Neural crest cell (in vitro differentiated cells): ENCODE results near the gene STK25. TPM values are rescaled to one million over a fixed set of nuclear protein-coding genes. Genes with fewer than 3 reads are reported as not detected.
A peak's percentile ranks its signal among the peaks of the same experiment; 100 is the strongest.

ENCODE experiments used
- DNase-seq: peaks from one replicate; pipeline ENCODE4 v3.0.0; 2021; ENCODE audit warnings: low read depth, mixed read lengths, low spot score
- H3K27ac Mint-ChIP-seq: one replicate; pipeline ENCODE4 v1.8.0; 2021; ENCODE audit warnings: mild to moderate bottlenecking, mixed read lengths; ENCODE audit not compliant: unreplicated experiment
- H3K27me3 Mint-ChIP-seq: 2 replicates; pipeline ENCODE4 v1.8.0; 2021; ENCODE audit warnings: low read depth, mild to moderate bottlenecking, mixed read lengths
- H3K36me3 Mint-ChIP-seq: 2 replicates; pipeline ENCODE4 v1.8.0; 2021; ENCODE audit warnings: low read depth, mild to moderate bottlenecking, mixed read lengths
- H3K4me1 Mint-ChIP-seq: 2 replicates; pipeline ENCODE4 v1.8.0; 2021; ENCODE audit warnings: mixed read lengths
- H3K4me3 Mint-ChIP-seq: one replicate; pipeline ENCODE4 v1.8.0; 2021; ENCODE audit warnings: mild to moderate bottlenecking, mixed read lengths
- H3K9me3 Mint-ChIP-seq: 2 replicates; pipeline ENCODE4 v1.8.0; 2021; ENCODE audit warnings: mixed read lengths
- total RNA-seq: library from RNA; stranded (reverse); gene quantifications from 2 replicates; pipeline ENCODE4 v1.2.1, GENCODE V29; 2021
- TF ChIP-seq, protein P1 (sequence below): fragments of 200-600 bp; sonication (generic); conservative IDR thresholded peaks from 2 replicates; pipeline ENCODE4 v1.5.0; 2021; ENCODE audit warnings: antibody characterized with exemption, mild to moderate bottlenecking

Gene STK25
- total RNA-seq, 1 donor from 2014 or later = 223 TPM

DNA sequence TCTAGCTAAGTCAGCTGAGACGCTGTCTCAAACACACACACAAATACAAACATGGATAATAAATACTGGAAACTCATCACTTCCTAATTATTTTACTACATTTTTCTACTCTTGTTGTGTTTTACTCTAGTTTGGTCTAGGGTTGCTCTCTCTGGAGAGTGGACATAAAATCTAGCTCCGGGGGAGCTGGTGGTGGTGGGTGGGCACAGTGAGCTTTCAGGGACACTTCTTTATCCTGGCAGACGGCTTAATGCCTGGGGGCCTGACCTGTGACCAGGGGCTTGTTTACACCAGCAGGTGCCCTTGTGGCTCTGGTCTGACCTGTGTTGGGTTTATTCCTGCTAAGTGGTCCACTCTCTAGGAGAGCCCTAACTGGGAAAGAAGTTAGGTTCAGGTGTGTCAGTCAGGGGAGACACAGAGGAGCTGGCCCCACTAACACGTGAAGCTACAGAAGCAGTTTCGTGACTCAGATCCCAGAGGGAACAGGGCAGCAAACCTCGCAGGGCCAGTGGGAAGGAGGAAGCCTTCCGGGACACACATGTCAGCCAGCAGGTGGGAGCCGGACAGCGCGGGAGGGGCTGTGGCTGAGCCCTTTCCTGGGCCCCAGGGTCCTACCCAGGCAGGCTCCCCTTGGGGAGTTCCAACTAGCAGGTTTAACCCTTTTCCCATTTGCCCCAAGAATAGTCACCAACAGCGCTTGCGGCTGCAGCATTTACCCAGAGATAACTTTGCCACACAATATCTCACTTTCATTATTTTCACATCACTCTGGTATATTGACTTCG, 27.7 kb upstream of the STK25 start:
- TF ChIP-seq, protein P1, sequence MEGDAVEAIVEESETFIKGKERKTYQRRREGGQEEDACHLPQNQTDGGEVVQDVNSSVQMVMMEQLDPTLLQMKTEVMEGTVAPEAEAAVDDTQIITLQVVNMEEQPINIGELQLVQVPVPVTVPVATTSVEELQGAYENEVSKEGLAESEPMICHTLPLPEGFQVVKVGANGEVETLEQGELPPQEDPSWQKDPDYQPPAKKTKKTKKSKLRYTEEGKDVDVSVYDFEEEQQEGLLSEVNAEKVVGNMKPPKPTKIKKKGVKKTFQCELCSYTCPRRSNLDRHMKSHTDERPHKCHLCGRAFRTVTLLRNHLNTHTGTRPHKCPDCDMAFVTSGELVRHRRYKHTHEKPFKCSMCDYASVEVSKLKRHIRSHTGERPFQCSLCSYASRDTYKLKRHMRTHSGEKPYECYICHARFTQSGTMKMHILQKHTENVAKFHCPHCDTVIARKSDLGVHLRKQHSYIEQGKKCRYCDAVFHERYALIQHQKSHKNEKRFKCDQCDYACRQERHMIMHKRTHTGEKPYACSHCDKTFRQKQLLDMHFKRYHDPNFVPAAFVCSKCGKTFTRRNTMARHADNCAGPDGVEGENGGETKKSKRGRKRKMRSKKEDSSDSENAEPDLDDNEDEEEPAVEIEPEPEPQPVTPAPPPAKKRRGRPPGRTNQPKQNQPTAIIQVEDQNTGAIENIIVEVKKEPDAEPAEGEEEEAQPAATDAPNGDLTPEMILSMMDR = no peak
- peaks cover 23% of the 10 kb centered on the region for H3K27me3 Mint-ChIP-seq
- peaks cover 30% of the 10 kb centered on the region for H3K4me1 Mint-ChIP-seq
- no peak overlapping the region for H3K27ac Mint-ChIP-seq
- no peak overlapping the region for H3K4me3 Mint-ChIP-seq
- no peak for DNase-seq
- no peaks in the 10 kb centered on the region for H3K36me3 Mint-ChIP-seq
- no peaks in the 10 kb centered on the region for H3K9me3 Mint-ChIP-seq

DNA sequence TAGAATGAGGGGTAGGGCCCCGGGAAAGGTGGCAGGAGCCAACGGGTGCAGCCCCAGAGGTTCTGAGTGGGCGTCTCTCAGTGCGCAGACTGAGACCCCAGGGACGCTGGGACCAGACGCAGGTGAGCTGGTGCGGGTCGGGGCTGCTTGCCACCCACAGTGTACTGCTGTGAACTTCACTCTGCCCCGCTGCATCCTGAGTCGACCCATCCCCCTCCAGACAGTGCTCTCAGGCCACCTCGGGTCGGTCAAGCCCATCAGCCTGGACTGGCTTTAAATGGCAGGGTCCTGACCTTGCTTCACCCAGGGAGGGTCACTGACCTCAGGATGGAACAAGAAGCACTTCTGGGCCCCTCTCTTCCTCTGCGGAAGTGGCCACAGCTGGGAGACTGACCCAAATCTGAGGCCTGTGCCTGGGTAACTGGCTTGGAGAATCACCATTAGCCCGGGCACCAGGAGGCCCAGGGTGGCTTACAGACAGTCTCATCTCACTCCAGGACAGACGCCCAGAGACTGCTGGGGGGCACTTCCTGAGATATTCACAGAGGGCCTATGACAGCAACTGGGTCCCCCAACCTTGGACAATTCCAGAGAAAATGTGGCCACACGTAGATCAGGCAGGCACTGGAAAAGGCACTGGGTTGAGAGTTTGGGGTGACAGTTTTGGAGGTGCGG, 26.5 kb upstream of the STK25 start:
- H3K36me3 Mint-ChIP-seq = no peaks in the 10 kb centered on the region
- peaks cover 14% of the 10 kb centered on the region for H3K27me3 Mint-ChIP-seq
- no peak overlapping the region for H3K4me3 Mint-ChIP-seq
- no peaks in the 10 kb centered on the region for H3K9me3 Mint-ChIP-seq
- TF ChIP-seq, protein P1 = no peak
- DNase-seq = no peak
- H3K4me1 Mint-ChIP-seq = peaks cover 26% of the 10 kb centered on the region
- H3K27ac Mint-ChIP-seq = no peak overlapping the region

DNA sequence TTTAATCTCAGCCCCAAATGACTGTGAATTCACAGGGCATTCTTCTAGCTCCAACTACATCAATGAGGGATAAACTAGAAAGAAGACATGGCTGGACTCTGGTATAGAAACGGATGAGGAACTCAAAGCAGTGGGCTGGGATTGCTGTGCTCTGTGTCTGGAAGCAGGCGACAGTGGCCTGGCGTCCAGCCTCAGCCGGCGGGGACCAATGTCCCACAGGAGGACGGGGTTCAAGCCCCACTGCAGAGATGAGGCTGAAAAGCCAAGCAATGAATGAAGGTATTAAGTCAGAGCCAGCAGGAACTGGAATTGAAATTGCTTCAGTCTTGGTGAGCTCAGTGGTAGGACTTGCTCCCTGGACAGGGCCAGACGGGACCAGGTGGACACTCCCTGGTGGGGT, 25.9 kb upstream of the STK25 start:
- H3K4me1 Mint-ChIP-seq = peaks cover 26% of the 10 kb centered on the region
- H3K9me3 Mint-ChIP-seq = no peaks in the 10 kb centered on the region
- TF ChIP-seq, protein P1 = no peak
- peaks cover 13% of the 10 kb centered on the region for H3K27me3 Mint-ChIP-seq
- no peaks in the 10 kb centered on the region for H3K36me3 Mint-ChIP-seq
- peak overlapping the region; percentile 8 for H3K4me3 Mint-ChIP-seq
- H3K27ac Mint-ChIP-seq = no peak overlapping the region
- no peak for DNase-seq

DNA sequence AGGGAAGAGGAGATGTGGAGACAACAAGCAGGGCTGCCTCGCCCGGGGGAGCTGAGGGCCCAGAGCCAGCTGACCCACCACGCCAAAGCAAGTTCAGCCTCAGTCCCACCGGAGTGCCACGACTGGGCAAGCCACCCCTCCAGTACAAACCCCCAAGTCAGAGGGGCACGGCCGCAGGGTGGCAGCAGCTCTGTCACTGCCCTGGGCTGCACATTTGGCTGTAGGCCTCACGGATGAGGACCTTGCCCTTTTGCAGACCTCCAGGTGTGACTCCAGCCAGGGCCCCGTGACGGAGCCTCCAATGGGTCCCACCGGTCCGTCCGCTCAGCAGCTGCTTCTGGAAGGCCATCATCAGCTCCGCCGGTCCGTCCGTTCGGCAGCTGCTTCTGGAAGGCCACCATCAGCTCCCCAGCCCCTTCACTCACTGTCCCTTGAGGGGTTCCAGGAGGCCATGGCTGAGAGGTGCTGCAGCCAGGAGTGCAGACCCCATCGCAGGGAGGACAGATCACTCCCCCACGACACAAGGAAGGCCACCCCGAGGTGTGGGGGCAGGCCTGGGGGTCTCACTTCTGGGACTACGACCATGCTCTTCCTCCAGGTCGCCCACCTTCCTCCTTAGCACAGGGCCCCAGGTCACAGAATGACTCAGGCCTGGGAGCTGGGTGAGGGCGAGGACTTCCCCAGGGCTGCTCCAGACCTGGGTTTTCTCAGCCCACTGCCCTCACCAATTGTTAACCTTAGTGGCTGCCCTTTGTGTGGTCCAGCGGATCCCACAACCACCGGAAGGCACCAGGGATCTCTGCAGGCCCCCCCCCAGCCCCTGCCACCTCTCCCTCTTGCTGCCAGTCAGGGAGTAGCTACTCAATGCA, 24.6 kb upstream of the STK25 start:
- peaks cover 16% of the 10 kb centered on the region for H3K4me1 Mint-ChIP-seq
- peaks cover 3% of the 10 kb centered on the region for H3K27me3 Mint-ChIP-seq
- no peak for DNase-seq
- TF ChIP-seq, protein P1 = no peak
- H3K27ac Mint-ChIP-seq = no peak overlapping the region
- H3K9me3 Mint-ChIP-seq = no peaks in the 10 kb centered on the region
- H3K4me3 Mint-ChIP-seq = no peak overlapping the region
- no peaks in the 10 kb centered on the region for H3K36me3 Mint-ChIP-seq

DNA sequence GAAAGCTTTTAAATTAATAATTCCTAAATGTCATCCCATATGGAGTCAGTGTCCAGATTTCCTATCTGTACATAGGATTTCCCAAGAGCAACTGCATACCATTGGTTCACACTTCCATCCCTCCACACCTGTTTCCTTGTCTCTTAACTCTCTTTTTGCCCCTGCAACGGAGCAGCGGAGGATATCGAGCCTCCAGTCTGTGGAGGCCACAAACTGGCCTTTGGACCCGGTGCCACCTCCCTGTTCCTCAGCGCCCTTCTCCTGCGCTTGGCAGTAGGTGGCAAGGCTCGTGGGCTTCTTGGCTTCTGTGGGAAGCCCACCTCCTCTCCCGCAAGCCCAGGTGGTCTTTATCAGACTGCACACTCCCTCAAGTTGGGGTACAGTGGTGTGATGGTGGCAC, 23.8 kb upstream of the STK25 start:
- H3K27ac Mint-ChIP-seq = no peak overlapping the region
- H3K4me1 Mint-ChIP-seq = peaks cover 16% of the 10 kb centered on the region
- H3K27me3 Mint-ChIP-seq = no peaks in the 10 kb centered on the region
- TF ChIP-seq, protein P1 = no peak
- H3K4me3 Mint-ChIP-seq = no peak overlapping the region
- DNase-seq = no peak
- H3K36me3 Mint-ChIP-seq = no peaks in the 10 kb centered on the region
- H3K9me3 Mint-ChIP-seq = no peaks in the 10 kb centered on the region
